T-cell (primary cell): ENCODE data around the gene IL7R. TPM values are rescaled to one million over a fixed set of nuclear protein-coding genes. Genes with fewer than 3 reads are reported as not detected.
A peak's percentile ranks its signal among the peaks of the same experiment; 100 is the strongest.

Experiments used
- ATAC-seq, 4 experiments: fragments of 200-7000 bp in 3 of 4; fragments of 150-1000 bp in 1 of 4; cut with Tn5 transposase; replicated peaks in 1 of 4; 1 replicate in 3 of 4; 2 replicates in 1 of 4; pipeline ENCODE4 v1.10.0; 2021; ENCODE audit warnings: moderate library complexity in 3 of 4, mild to moderate bottlenecking in 2 of 4, moderate number of reproducible peaks in 1 of 4
- CTCF ChIA-PET, 2 donors: fragments of 300-600 bp; sonication (Branson Sonifier 250); formaldehyde crosslinking; loops; one replicate each; lab custom pipeline; 2022; ENCODE audit warnings: antibody characterized with exemption in 2 of 2; lab: Charles Lee
- POLR2A ChIA-PET, 2 donors: fragments of 300-600 bp; sonication (Branson Sonifier 250); formaldehyde crosslinking; loops; one replicate each; lab custom pipeline; 2022; ENCODE audit warnings: antibody characterized with exemption in 2 of 2; lab: Charles Lee
- DNase-seq, 35 experiments: peaks; one replicate each; pipeline versions ENCODE4 v3.0.0 to v3.0.0-alpha.2; 2013 to 2023
- H3K27ac ChIP-seq: one replicate; pipeline ENCODE4 v1.5.1; 2013; ENCODE audit warnings: low read length
- H3K27me3 ChIP-seq, 2 experiments: replicated peaks in 1 of 2; 1 replicate in 1 of 2; 2 replicates in 1 of 2; pipeline versions ENCODE4 v1.6.1 to v1.7.0; 2013; ENCODE audit warnings: low read length in 1 of 2, mixed read lengths in 1 of 2; ENCODE audit not compliant: control insufficient read depth in 2 of 2, insufficient read depth in 2 of 2; ENCODE audit errors: extremely low read depth in 1 of 2
- H3K36me3 ChIP-seq, 2 donors: 1 replicate in 1 of 2; 2 replicates in 1 of 2; pipeline versions ENCODE4 v1.6.1 to v1.7.0; 2013; ENCODE audit warnings: low read length in 1 of 2; ENCODE audit not compliant: control insufficient read depth in 2 of 2, insufficient read depth in 1 of 2; ENCODE audit errors: extremely low read depth in 1 of 2
- H3K4me1 ChIP-seq, 2 experiments: 1 replicate in 1 of 2; 2 replicates in 1 of 2; pipeline versions ENCODE4 v1.6.1 to v1.7.0; 2013; ENCODE audit warnings: low read length in 2 of 2, mixed read lengths in 1 of 2; ENCODE audit not compliant: insufficient read depth in 2 of 2, control insufficient read depth in 1 of 2; ENCODE audit errors: extremely low read depth in 1 of 2
- H3K4me3 ChIP-seq, 2 donors: 1 replicate in 1 of 2; 2 replicates in 1 of 2; pipeline versions ENCODE4 v1.5.1 to v1.7.0; 2013; ENCODE audit warnings: mild to moderate bottlenecking in 2 of 2, low read length in 1 of 2, moderate library complexity in 1 of 2; ENCODE audit not compliant: control insufficient read depth in 1 of 2; ENCODE audit errors: extremely low read depth in 1 of 2
- H3K9me3 ChIP-seq: 2 replicates; pipeline ENCODE4 v1.7.0; 2013
- H3K27ac Mint-ChIP-seq, 2 donors: one replicate each; pipeline ENCODE4 v1.8.0; 2020 to 2021; ENCODE audit warnings: mild to moderate bottlenecking in 2 of 2, mixed read lengths in 2 of 2
- H3K27me3 Mint-ChIP-seq, 2 donors: one replicate each; pipeline ENCODE4 v1.8.0; 2021 to 2022; ENCODE audit warnings: mixed read lengths in 2 of 2
- H3K36me3 Mint-ChIP-seq: one replicate; pipeline ENCODE4 v1.8.0; 2021; ENCODE audit warnings: mixed read lengths
- H3K4me1 Mint-ChIP-seq, 3 donors: one replicate each; pipeline ENCODE4 v1.8.0; 2020 to 2022; ENCODE audit warnings: mixed read lengths in 3 of 3, mild to moderate bottlenecking in 1 of 3
- H3K4me3 Mint-ChIP-seq, 3 donors: one replicate each; pipeline ENCODE4 v1.8.0; 2020 to 2022; ENCODE audit warnings: mild to moderate bottlenecking in 3 of 3, mixed read lengths in 3 of 3, moderate library complexity in 3 of 3
- H3K9me3 Mint-ChIP-seq, 3 donors: one replicate each; pipeline ENCODE4 v1.8.0; 2020 to 2022; ENCODE audit warnings: mixed read lengths in 3 of 3
- WGBS: methylation state at CpG from one replicate; pipeline ENCODE4 v1.1.5; 2013; ENCODE audit warnings: missing lambda C conversion rate; ENCODE audit not compliant: insufficient coverage; 5-methylcytosine and 5-hydroxymethylcytosine counted together
- total RNA-seq, 35 experiments: library from RNA in 6 of 35; stranded (reverse) in 6 of 35; fragments of 120-200 nt in 1 of 35; gene quantifications; one replicate each; pipeline versions ENCODE4 v1.2.1 to v1.2.4 and lab custom pipeline; 2013 to 2026

The IL7R gene
- total RNA-seq, 5 donors from 2014 or later (not counting 1 experiment from before 2014, with no cell fraction given): 691 to 1,106 (median 924) TPM

DNA sequence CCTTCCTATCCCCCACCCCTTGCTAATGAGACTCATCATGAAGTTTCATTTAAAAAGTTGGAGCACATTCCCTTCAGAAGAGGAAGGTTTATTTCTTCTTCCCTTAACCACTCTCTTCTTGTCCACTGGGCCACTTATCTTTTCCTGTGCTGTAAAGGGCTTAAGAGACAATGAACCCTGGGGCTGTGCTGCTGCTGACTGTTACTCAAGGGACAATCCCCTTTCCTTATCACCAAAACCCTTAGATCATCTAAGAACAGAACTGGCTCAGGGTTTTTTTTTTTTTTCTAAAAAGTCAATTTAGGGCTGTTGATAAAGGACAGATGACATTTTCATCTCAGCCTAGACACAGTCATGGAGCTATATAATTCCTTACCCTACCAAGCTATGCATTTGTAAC, 52.1 kb downstream of the IL7R start:
- Histone ChIP-seq H3K4me1 (peaks cover 0 to 3% of the 10 kb centered on the region in 2 experiments), H3K9me3 (no peaks in the 10 kb centered on the region), H3K27me3 (no peaks in the 10 kb centered on the region), H3K4me3 (no peak overlapping the region), H3K36me3 (no peaks in the 10 kb centered on the region), H3K27ac (no peak overlapping the region)
- ATAC-seq: no peak
- peaks cover 11 to 32% (median 27%) of the 10 kb centered on the region in 3 donors for H3K4me1 Mint-ChIP-seq
- ChIA-PET POLR2A (interaction anchor here in 1 of 2 donors (0.6 kb wide), 1 partner anchor 122 kb away, joined by 8 read pairs; no protein-coding TSS in a partner anchor), CTCF (interaction anchor here in 1 of 2 donors (0.5 kb wide), 1 partner anchor 9 kb away, joined by 3 read pairs; no protein-coding TSS in a partner anchor)
- no peaks in the 10 kb centered on the region for H3K36me3 Mint-ChIP-seq
- peaks cover 0 to 5% (median 0%) of the 10 kb centered on the region in 3 donors for H3K9me3 Mint-ChIP-seq
- H3K27ac Mint-ChIP-seq: no peak overlapping the region
- no peaks in the 10 kb centered on the region for H3K27me3 Mint-ChIP-seq
- no peak for DNase-seq
- no peak overlapping the region for H3K4me3 Mint-ChIP-seq

DNA sequence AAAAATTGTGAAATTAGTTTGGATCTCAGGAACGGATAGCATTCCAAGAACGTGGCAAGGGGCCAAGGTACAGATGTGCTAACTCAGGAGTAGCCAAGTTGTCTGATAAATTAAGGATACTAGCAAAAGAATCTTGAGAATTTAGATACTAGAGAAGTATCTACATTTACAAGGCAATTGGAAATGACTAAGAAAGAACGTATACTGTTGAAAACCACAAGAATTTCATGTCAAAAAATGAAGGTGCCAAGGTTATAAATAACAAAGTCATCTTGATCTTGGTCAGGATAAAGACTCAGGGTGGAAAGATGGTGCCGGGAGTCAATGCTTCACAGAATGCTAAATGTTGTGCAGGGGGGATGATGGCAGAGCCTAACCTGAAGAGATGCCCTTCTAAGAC, 62.5 kb downstream of the IL7R start:
- CTCF ChIA-PET: interaction anchor here in 1 of 2 donors (0.6 kb wide), 3 partner anchors 40 to 216 kb away, joined by 3 to 5 read pairs (median 4); no protein-coding TSS in a partner anchor
- POLR2A ChIA-PET: interaction anchor here (0.6 kb wide), 2 partner anchors 17 to 101 kb away, joined by 4 to 8 read pairs; no protein-coding TSS in a partner anchor
- Mint-ChIP-seq H3K27ac (no peak overlapping the region), H3K4me1 (peaks cover 10 to 26% (median 23%) of the 10 kb centered on the region in 3 donors), H3K9me3 (peaks cover 5 to 11% (median 10%) of the 10 kb centered on the region in 3 donors), H3K36me3 (peaks cover 5% of the 10 kb centered on the region), H3K27me3 (no peaks in the 10 kb centered on the region), H3K4me3 (no peak overlapping the region)
- no peak overlapping the region for H3K4me3 ChIP-seq
- H3K9me3 ChIP-seq: no peaks in the 10 kb centered on the region
- ATAC-seq (no peak), DNase-seq (no peak)
- no peak overlapping the region for H3K27ac ChIP-seq
- no peaks in the 10 kb centered on the region for H3K36me3 ChIP-seq
- 11% methylated on average over 1 of the region's 4 CpGs for WGBS
- H3K4me1 ChIP-seq: peaks cover under 1 to 3% of the 10 kb centered on the region in 2 experiments
- no peaks in the 10 kb centered on the region for H3K27me3 ChIP-seq

GRCh38 chr5:35920890-35921289, 64.2 kb downstream of the IL7R start:
- ChIA-PET POLR2A (no interaction called here), CTCF (interaction anchor here in 1 of 2 donors (1.8 kb wide), 1 partner anchor 10 kb away, joined by 4 read pairs; no protein-coding TSS in a partner anchor)
- H3K9me3 Mint-ChIP-seq: peaks cover 5 to 11% (median 10%) of the 10 kb centered on the region in 3 donors
- WGBS: 77% methylated on average over 7 of the region's 11 CpGs
- H3K36me3 ChIP-seq: no peaks in the 10 kb centered on the region
- H3K9me3 ChIP-seq: no peaks in the 10 kb centered on the region
- DNase-seq: no peak
- H3K27ac Mint-ChIP-seq: no peak overlapping the region
- H3K4me3 ChIP-seq: no peak overlapping the region
- H3K27ac ChIP-seq: no peak overlapping the region
- peaks cover 8 to 19% of the 10 kb centered on the region in 2 experiments for H3K4me1 ChIP-seq
- H3K36me3 Mint-ChIP-seq: peaks cover 5% of the 10 kb centered on the region
- no peaks in the 10 kb centered on the region for H3K27me3 ChIP-seq
- peaks cover 24 to 43% (median 36%) of the 10 kb centered on the region in 3 donors for H3K4me1 Mint-ChIP-seq
- peaks cover 0 to 2% of the 10 kb centered on the region in 2 donors for H3K27me3 Mint-ChIP-seq
- ATAC-seq: no peak
- H3K4me3 Mint-ChIP-seq: no peak overlapping the region

GRCh38 chr5:35921930-35922329, 65.2 kb downstream of the IL7R start:
- WGBS: 50% methylated on average over 1 of the region's 5 CpGs
- DNase-seq: peak in 8 of 35 experiments; percentile 3 to 36 (median 20)
- no peaks in the 10 kb centered on the region for H3K9me3 ChIP-seq
- Mint-ChIP-seq H3K4me3 (no peak overlapping the region), H3K9me3 (peaks cover 5 to 11% (median 10%) of the 10 kb centered on the region in 3 donors), H3K4me1 (peaks cover 31 to 48% (median 43%) of the 10 kb centered on the region in 3 donors), H3K36me3 (peaks cover 5% of the 10 kb centered on the region), H3K27ac (no peak overlapping the region), H3K27me3 (peaks cover 0 to 5% of the 10 kb centered on the region in 2 donors)
- H3K27ac ChIP-seq: no peak overlapping the region
- ChIA-PET CTCF (interaction anchor here in 1 of 2 donors (0.6 to 1.8 kb wide), 3 partner anchors 9 to 262 kb away, joined by 3 to 4 read pairs (median 3); no protein-coding TSS in a partner anchor), POLR2A (no interaction called here)
- peaks cover 8 to 25% of the 10 kb centered on the region in 2 experiments for H3K4me1 ChIP-seq
- peaks cover 0 to 1% of the 10 kb centered on the region in 2 experiments for H3K27me3 ChIP-seq
- no peak overlapping the region for H3K4me3 ChIP-seq
- ATAC-seq: no peak
- no peaks in the 10 kb centered on the region for H3K36me3 ChIP-seq

GRCh38 chr5:35922468-35922867, 65.8 kb downstream of the IL7R start:
- H3K4me3 Mint-ChIP-seq: no peak overlapping the region
- peaks cover 8 to 25% of the 10 kb centered on the region in 2 experiments for H3K4me1 ChIP-seq
- ChIA-PET CTCF (interaction anchor here (0.6 to 6.7 kb wide), 2 partner anchors 263 to 269 kb away, joined by 3 to 90 read pairs; no protein-coding TSS in a partner anchor), POLR2A (interaction anchor here in 1 of 2 donors (0.6 kb wide), 1 partner anchor 301 kb away, joined by 3 read pairs; no protein-coding TSS in a partner anchor)
- H3K27me3 ChIP-seq: peaks cover 0 to 3% of the 10 kb centered on the region in 2 experiments
- no peaks in the 10 kb centered on the region for H3K9me3 ChIP-seq
- peaks cover 0 to 5% of the 10 kb centered on the region in 2 donors for H3K27me3 Mint-ChIP-seq
- 91% methylated on average over 5 of the region's 7 CpGs for WGBS
- H3K36me3 Mint-ChIP-seq: peaks cover 5% of the 10 kb centered on the region
- ATAC-seq: no peak
- no peak for DNase-seq
- no peak overlapping the region for H3K27ac ChIP-seq
- peaks cover 5 to 11% (median 10%) of the 10 kb centered on the region in 3 donors for H3K9me3 Mint-ChIP-seq
- peaks cover 31 to 48% (median 43%) of the 10 kb centered on the region in 3 donors for H3K4me1 Mint-ChIP-seq
- no peak overlapping the region for H3K27ac Mint-ChIP-seq
- no peak overlapping the region for H3K4me3 ChIP-seq
- no peaks in the 10 kb centered on the region for H3K36me3 ChIP-seq

- DNase-seq: peak in 1 of 35 experiments; percentile 22
- peaks cover 0 to 3% of the 10 kb centered on the region in 2 experiments for H3K27me3 ChIP-seq
- peak overlapping the region; percentile 63 for H3K27ac ChIP-seq
- H3K4me3 Mint-ChIP-seq: peak overlapping the region; percentile 69 to 79 (median 74)
- no peaks in the 10 kb centered on the region for H3K9me3 ChIP-seq
- ATAC-seq: peak in 1 of 4 experiments; percentile 2
- POLR2A ChIA-PET: interaction anchor here (0.8 to 2.6 kb wide), 5 partner anchors 65 to 254 kb away, joined by 3 to 14 read pairs (median 4); no protein-coding TSS in a partner anchor
- peak overlapping the region; percentile 73 to 86 for H3K27ac Mint-ChIP-seq
- H3K4me1 Mint-ChIP-seq: peaks cover 31 to 45% (median 41%) of the 10 kb centered on the region in 3 donors
- H3K4me1 ChIP-seq: peaks cover 8 to 25% of the 10 kb centered on the region in 2 experiments
- peak overlapping the region; percentile 3 to 15 for H3K4me3 ChIP-seq
- peaks cover 0 to 7% of the 10 kb centered on the region in 2 donors for H3K27me3 Mint-ChIP-seq
- 37% methylated on average over 6 of the region's 10 CpGs for WGBS
- H3K9me3 Mint-ChIP-seq: peaks cover 4 to 9% (median 4%) of the 10 kb centered on the region in 3 donors
- CTCF ChIA-PET: interaction anchor here (0.5 to 6.7 kb wide), 38 partner anchors 20 to 852 kb away, joined by 3 to 129 read pairs (median 5); partner anchors contain the start of genes IL7R (in 1 of the 2) and SPEF2 (in 1 of the 2)
- no peaks in the 10 kb centered on the region for H3K36me3 ChIP-seq
- peaks cover 4% of the 10 kb centered on the region for H3K36me3 Mint-ChIP-seq
These were observed 67.6 kb downstream of the IL7R start for GRCh38 chr5:35924122-35924949.
